HG02852 (cell line): Measurements from ENCODE around the gene CDK5RAP2.

ENCODE experiments used
- ATAC-seq: cut with Tn5 transposase; IDR thresholded peaks from one replicate; pipeline ENCODE4 v1.9.1; 2021; ENCODE audit warnings: mild to moderate bottlenecking, moderate library complexity; ENCODE audit not compliant: unreplicated experiment

CDK5RAP2 gene

GRCh38 chr9:120387257-120388002 lies 192.5 kb downstream of the CDK5RAP2 start:
- ATAC-seq, result no peak

GRCh38 chr9:120386390-120387131 lies 193.4 kb downstream of the CDK5RAP2 start:
- ATAC-seq, result no peak

- ATAC-seq, result no peak
These were observed 194.2 kb downstream of the CDK5RAP2 start for GRCh38 chr9:120385606-120386389.

- ATAC-seq, result no peak
These were observed 195.1 kb downstream of the CDK5RAP2 start for GRCh38 chr9:120384925-120385272.

- no peak for ATAC-seq
These were observed 195.7 kb downstream of the CDK5RAP2 start for GRCh38 chr9:120383999-120384924.

- ATAC-seq, result no peak
These were observed 196.4 kb downstream of the CDK5RAP2 start for GRCh38 chr9:120383611-120383998.

- ATAC-seq, result no peak
These were observed 197.5 kb downstream of the CDK5RAP2 start for GRCh38 chr9:120382453-120382852.

GRCh38 chr9:120381839-120382238 lies 198.1 kb downstream of the CDK5RAP2 start:
- no peak for ATAC-seq

- no peak for ATAC-seq
These were observed 200.4 kb downstream of the CDK5RAP2 start for GRCh38 chr9:120379611-120380010.

- no peak for ATAC-seq
These were observed 201.3 kb downstream of the CDK5RAP2 start for GRCh38 chr9:120378680-120379079.

GRCh38 chr9:120377268-120378159 lies 202.5 kb downstream of the CDK5RAP2 start:
- ATAC-seq, result no peak

GRCh38 chr9:120376101-120376500 lies 203.9 kb downstream of the CDK5RAP2 start:
- no peak for ATAC-seq

- ATAC-seq, result no peak
These were observed 204.7 kb downstream of the CDK5RAP2 start for GRCh38 chr9:120375316-120375715.

- no peak for ATAC-seq
These were observed 205.2 kb downstream of the CDK5RAP2 start for GRCh38 chr9:120374817-120375216.

GRCh38 chr9:120374239-120374638 lies 205.7 kb downstream of the CDK5RAP2 start:
- ATAC-seq, result no peak

- no peak for ATAC-seq
These were observed 207.9 kb downstream of the CDK5RAP2 start for GRCh38 chr9:120372040-120372439.

- ATAC-seq, result no peak
These were observed 210.3 kb downstream of the CDK5RAP2 start for GRCh38 chr9:120369608-120370220.

- ATAC-seq, result no peak
These were observed 211.2 kb downstream of the CDK5RAP2 start for GRCh38 chr9:120368799-120369198.

- no peak for ATAC-seq
These were observed 213.3 kb downstream of the CDK5RAP2 start for GRCh38 chr9:120366644-120367019.
